ENCODE measurements around the gene TIPARP. TPM values are rescaled to one million over a fixed set of nuclear protein-coding genes. Genes with fewer than 3 reads are reported as not detected.

Gene TIPARP
- total and polyA plus RNA-seq, 2 of the 8 experiments (the other 6 are each of a cell fraction or from before 2014, with no cell fraction given): 1.6 to 5.8 TPM

DNA sequence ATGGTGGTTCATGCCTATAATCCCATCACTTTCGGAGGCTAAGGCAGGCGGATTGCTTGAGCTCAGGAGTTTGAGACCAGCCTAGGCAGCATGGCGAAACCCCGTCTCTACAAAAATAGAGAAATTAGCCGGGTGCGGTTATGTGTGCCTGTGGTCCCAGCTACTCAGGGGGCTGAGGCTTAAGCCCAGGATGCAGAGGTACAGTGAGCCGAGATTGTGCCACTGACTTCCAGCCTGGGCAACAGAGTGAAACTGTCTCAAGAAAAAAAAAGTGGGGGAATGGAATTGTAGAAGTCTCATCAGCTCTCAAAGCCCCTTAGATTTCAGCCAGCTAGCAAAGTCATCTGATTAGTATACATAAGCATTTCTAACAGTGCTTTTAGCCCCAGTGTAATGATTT is 33.2 kb downstream of the TIPARP start:
- no peak overlapping the region for H4K5ac ChIP-seq (ENCODE audit: insufficient read length, low read depth, low read length)
- H3K14ac ChIP-seq (ENCODE audit: insufficient read length): no peak overlapping the region
- no peaks in the 10 kb centered on the region for H3K79me2 ChIP-seq (ENCODE audit: control insufficient read depth in 1 of 2, insufficient read depth in 2 of 2, low read length in 2 of 2)
- no peak overlapping the region for H3K4ac ChIP-seq (replicated peaks; ENCODE audit: insufficient read length, low read depth, low read length)
- H3K4me3 ChIP-seq (ENCODE audit: extremely low read depth in 1 of 4, insufficient read depth in 2 of 4, low read depth in 3 of 4, low read length in 4 of 4): no peak overlapping the region
- peaks cover 0 to 18% (median 5%) of the 10 kb centered on the region in 4 experiments; a peak in 5 of 8 replicates for H3K36me3 ChIP-seq (ENCODE audit: control insufficient read depth in 2 of 4, insufficient read depth in 4 of 4, low read length in 3 of 4)
- H3K9ac ChIP-seq (replicated peaks in 1 of 4; ENCODE audit: extremely low read depth in 1 of 4, low read depth in 3 of 4, low read length in 3 of 4): no peak overlapping the region
- no peaks in the 10 kb centered on the region for H3K79me1 ChIP-seq (ENCODE audit: low read depth, low read length)
- H2AK5ac ChIP-seq (ENCODE audit: low read depth, low read length): no peak overlapping the region
- FAIRE-seq: no peak
- no peak overlapping the region for H2BK20ac ChIP-seq (ENCODE audit: low read length)
- no peak overlapping the region for H2BK12ac ChIP-seq (ENCODE audit: low read depth, low read length)
- TF ChIP-seq TAF1 (IDR thresholded peaks at IDR 0.05; ENCODE audit: low read depth, low read length): no peak
- CTCF ChIA-PET (ENCODE audit: partially characterized antibody): interaction anchor here (0.8 kb wide), 1 partner anchor 358 kb away, joined by 3 read pairs; no protein-coding TSS in a partner anchor
- H3K9me3 ChIP-seq (ENCODE audit: insufficient read depth in 2 of 2, low read depth in 1 of 2, low read length in 1 of 2): no peaks in the 10 kb centered on the region
- H2BK5ac ChIP-seq (ENCODE audit: low read depth, low read length): no peak overlapping the region
- H3K27me3 ChIP-seq (replicated peaks in 1 of 4; ENCODE audit: control insufficient read depth in 3 of 4, extremely low read depth in 1 of 4, insufficient read depth in 3 of 4, low read length in 3 of 4): no peaks in the 10 kb centered on the region
- no peak overlapping the region for H4K91ac ChIP-seq (replicated peaks; ENCODE audit: insufficient read length, low read length)
- POLR2A ChIA-PET (ENCODE audit: partially characterized antibody): no interaction called here
- H2BK15ac ChIP-seq (ENCODE audit: low read length): no peak overlapping the region
- DNase-seq (ENCODE audit: low read depth in 1 of 2, low spot score in 2 of 2): no peak
- H3K56ac ChIP-seq (replicated peaks; ENCODE audit: insufficient read length, low read depth, low read length): no peak overlapping the region
- H3K4me1 ChIP-seq (replicated peaks in 1 of 4; ENCODE audit: control insufficient read depth in 3 of 4, insufficient read depth in 4 of 4, low read length in 3 of 4): no peaks in the 10 kb centered on the region
- H2AFZ ChIP-seq (ENCODE audit: low read length): no peak overlapping the region
- H3K27ac ChIP-seq (ENCODE audit: low read depth, low read length): no peak overlapping the region
- no peak overlapping the region for H2BK120ac ChIP-seq (replicated peaks; ENCODE audit: low read depth, low read length)
- no peak overlapping the region for H3K4me2 ChIP-seq (ENCODE audit: insufficient read depth in 1 of 2, low read depth in 2 of 2, low read length in 2 of 2)
- 95% methylated on average over 7 of the region's 7 CpGs; no CpG with 5 or more reads in 1 of the 2 experiments for WGBS, 2 experiments (ENCODE audit: extremely low coverage in 1 of 2, insufficient coverage in 1 of 2, insufficient read length in 1 of 2, insufficient replicate concordance in 2 of 2, low coverage in 1 of 2, low lambda C conversion rate in 2 of 2, missing lambda C conversion rate in 1 of 2)
- H3K23me2 ChIP-seq (ENCODE audit: low read depth, low read length): peaks cover 2% of the 10 kb centered on the region; the same call in 1 of the 2 replicates
- no peak overlapping the region for H3K18ac ChIP-seq (ENCODE audit: extremely low read depth, low read length)
- no peak overlapping the region for H4K8ac ChIP-seq (ENCODE audit: extremely low read depth, insufficient read depth, low read length)
- peaks cover 0 to 2% of the 10 kb centered on the region in 2 experiments for H4K20me1 ChIP-seq (replicated peaks in 1 of 2; ENCODE audit: control insufficient read depth in 1 of 2, insufficient read depth in 2 of 2, low read length in 2 of 2)
- H3K23ac ChIP-seq (ENCODE audit: insufficient read length): no peak overlapping the region
